GM10847 (cell line): Measurements from ENCODE around the gene RNH1.

ENCODE experiments used
- POLR2A ChIP-seq: IDR thresholded peaks from 2 replicates; pipeline ENCODE4 v1.6.1; 2011; ENCODE audit not compliant: insufficient read length; ENCODE audit errors: extremely low read depth

Gene RNH1

GRCh38 chr11:487571-488021, 19.4 kb downstream of the RNH1 start:
- no peak for TF ChIP-seq POLR2A

- no peak for TF ChIP-seq POLR2A
Observed at GRCh38 chr11:486189-486588, 20.9 kb downstream of the RNH1 start.

- TF ChIP-seq POLR2A: no peak
Observed at GRCh38 chr11:484616-485015, 22.4 kb downstream of the RNH1 start.

GRCh38 chr11:479311-479710, 27.7 kb downstream of the RNH1 start:
- no peak for TF ChIP-seq POLR2A

GRCh38 chr11:477052-477715, 29.9 kb downstream of the RNH1 start:
- no peak for TF ChIP-seq POLR2A

- TF ChIP-seq POLR2A: no peak
Observed at GRCh38 chr11:476416-476815, 30.6 kb downstream of the RNH1 start.

GRCh38 chr11:475941-476340, 31.1 kb downstream of the RNH1 start:
- TF ChIP-seq POLR2A: no peak

GRCh38 chr11:474914-475506, 32.0 kb downstream of the RNH1 start:
- no peak for TF ChIP-seq POLR2A

GRCh38 chr11:473962-474785, 32.9 kb downstream of the RNH1 start:
- TF ChIP-seq POLR2A: no peak

- no peak for TF ChIP-seq POLR2A
Observed at GRCh38 chr11:473415-473814, 33.6 kb downstream of the RNH1 start.

- TF ChIP-seq POLR2A: no peak
Observed at GRCh38 chr11:472816-473215, 34.2 kb downstream of the RNH1 start.

- TF ChIP-seq POLR2A: no peak
Observed at GRCh38 chr11:472272-472671, 34.8 kb downstream of the RNH1 start.

- no peak for TF ChIP-seq POLR2A
Observed at GRCh38 chr11:471468-472145, 35.4 kb downstream of the RNH1 start.

GRCh38 chr11:469684-470560, 37.1 kb downstream of the RNH1 start:
- TF ChIP-seq POLR2A: no peak

- no peak for TF ChIP-seq POLR2A
Observed at GRCh38 chr11:468493-468892, 38.5 kb downstream of the RNH1 start.
